Glutamatergic neuron (in vitro differentiated cells): ENCODE data around the gene PPP1R14C. TPM values are rescaled to one million over a fixed set of nuclear protein-coding genes. Genes with fewer than 3 reads are reported as not detected.

Source experiments
- DNase-seq: peaks from one replicate; pipeline ENCODE4 v3.0.0; 2022
- H3K27ac Mint-ChIP-seq: one replicate; pipeline ENCODE4 v1.8.0; 2020; ENCODE audit warnings: mild to moderate bottlenecking, mixed read lengths, inconsistent platforms; ENCODE audit not compliant: unreplicated experiment
- H3K27me3 Mint-ChIP-seq: one replicate; pipeline ENCODE4 v1.8.0; 2020; ENCODE audit warnings: mild to moderate bottlenecking, moderate library complexity, mixed read lengths, inconsistent platforms; ENCODE audit not compliant: unreplicated experiment
- H3K36me3 Mint-ChIP-seq: one replicate; pipeline ENCODE4 v1.8.0; 2020; ENCODE audit warnings: mild to moderate bottlenecking, mixed read lengths, inconsistent platforms; ENCODE audit not compliant: unreplicated experiment
- H3K4me1 Mint-ChIP-seq: one replicate; pipeline ENCODE4 v1.8.0; 2020; ENCODE audit warnings: mild to moderate bottlenecking, low read depth, mixed read lengths, inconsistent platforms; ENCODE audit not compliant: unreplicated experiment
- H3K4me3 Mint-ChIP-seq: one replicate; pipeline ENCODE4 v1.8.0; 2020; ENCODE audit warnings: mild to moderate bottlenecking, mixed read lengths, inconsistent platforms; ENCODE audit not compliant: unreplicated experiment
- H3K9me3 Mint-ChIP-seq: one replicate; pipeline ENCODE4 v1.8.0; 2020; ENCODE audit warnings: mild to moderate bottlenecking, moderate library complexity, mixed read lengths, inconsistent platforms; ENCODE audit not compliant: unreplicated experiment
- total RNA-seq: library from RNA; stranded (reverse); fragmentation: NEBNext Ultra II Directional; extraction: Animal tissue kit (Norgen Biotek cat#: 25700); gene quantifications from one replicate; pipeline ENCODE4 v1.2.1, GENCODE V29; 2021; ENCODE audit not compliant: unreplicated experiment
- TF ChIP-seq, protein P1 (sequence below): fragments of 200-600 bp; sonication (generic); IDR thresholded peaks from one replicate; pipeline ENCODE4 v1.5.0; 2021; ENCODE audit not compliant: partially characterized antibody, unreplicated experiment

The PPP1R14C gene
- total RNA-seq, 1 donor from 2014 or later = 4.1 TPM

DNA sequence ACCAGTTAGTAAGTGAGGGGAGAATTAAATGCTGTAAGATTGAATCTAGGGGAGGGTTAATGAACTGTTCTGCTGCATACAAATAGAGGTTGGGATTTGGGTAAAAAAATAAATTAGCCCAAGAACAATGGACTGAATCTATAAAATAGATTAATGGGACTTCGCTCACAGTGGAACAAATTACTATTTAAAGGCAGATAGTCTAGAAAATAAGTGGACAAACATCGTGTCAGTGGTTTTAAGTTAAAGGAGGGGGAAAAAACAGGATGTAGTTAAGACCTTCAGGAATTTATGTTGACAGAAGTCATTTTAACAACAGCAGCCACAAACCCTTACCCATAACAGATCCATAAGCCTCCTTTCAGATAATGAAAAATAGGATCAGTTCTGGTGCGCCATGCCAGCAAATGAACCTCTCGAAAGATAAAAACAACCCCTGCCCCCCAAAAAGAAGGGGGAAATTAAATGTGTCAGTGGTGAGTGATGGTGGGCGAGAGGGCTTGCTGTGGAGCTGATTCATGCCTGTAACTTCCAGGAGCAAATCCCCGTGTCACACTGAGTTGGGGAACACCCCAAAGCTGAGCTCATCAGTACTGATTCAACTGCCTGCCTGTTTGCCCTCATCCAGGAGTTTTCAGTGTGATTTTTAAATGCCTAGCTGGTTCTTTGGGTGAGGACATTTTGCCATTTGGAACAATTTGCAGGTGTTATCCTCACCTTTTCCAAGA is 86.8 kb downstream of the PPP1R14C start:
- no peak overlapping the region for H3K27ac Mint-ChIP-seq
- no peaks in the 10 kb centered on the region for H3K36me3 Mint-ChIP-seq
- TF ChIP-seq, protein P1, sequence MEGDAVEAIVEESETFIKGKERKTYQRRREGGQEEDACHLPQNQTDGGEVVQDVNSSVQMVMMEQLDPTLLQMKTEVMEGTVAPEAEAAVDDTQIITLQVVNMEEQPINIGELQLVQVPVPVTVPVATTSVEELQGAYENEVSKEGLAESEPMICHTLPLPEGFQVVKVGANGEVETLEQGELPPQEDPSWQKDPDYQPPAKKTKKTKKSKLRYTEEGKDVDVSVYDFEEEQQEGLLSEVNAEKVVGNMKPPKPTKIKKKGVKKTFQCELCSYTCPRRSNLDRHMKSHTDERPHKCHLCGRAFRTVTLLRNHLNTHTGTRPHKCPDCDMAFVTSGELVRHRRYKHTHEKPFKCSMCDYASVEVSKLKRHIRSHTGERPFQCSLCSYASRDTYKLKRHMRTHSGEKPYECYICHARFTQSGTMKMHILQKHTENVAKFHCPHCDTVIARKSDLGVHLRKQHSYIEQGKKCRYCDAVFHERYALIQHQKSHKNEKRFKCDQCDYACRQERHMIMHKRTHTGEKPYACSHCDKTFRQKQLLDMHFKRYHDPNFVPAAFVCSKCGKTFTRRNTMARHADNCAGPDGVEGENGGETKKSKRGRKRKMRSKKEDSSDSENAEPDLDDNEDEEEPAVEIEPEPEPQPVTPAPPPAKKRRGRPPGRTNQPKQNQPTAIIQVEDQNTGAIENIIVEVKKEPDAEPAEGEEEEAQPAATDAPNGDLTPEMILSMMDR = no peak
- peaks cover 2% of the 10 kb centered on the region for H3K9me3 Mint-ChIP-seq
- no peak for DNase-seq
- peaks cover 2% of the 10 kb centered on the region for H3K4me1 Mint-ChIP-seq
- peaks cover 5% of the 10 kb centered on the region for H3K27me3 Mint-ChIP-seq
- no peak overlapping the region for H3K4me3 Mint-ChIP-seq

- H3K27me3 Mint-ChIP-seq = peaks cover 6% of the 10 kb centered on the region
These were observed 87.3 kb downstream of the PPP1R14C start for GRCh38 chr6:150230164-150230561.

GRCh38 chr6:150230832-150231524 is 88.1 kb downstream of the PPP1R14C start:
- Mint-ChIP-seq H3K36me3 (no peaks in the 10 kb centered on the region), H3K27me3 (peaks cover 6% of the 10 kb centered on the region), H3K4me1 (peaks cover 2% of the 10 kb centered on the region), H3K27ac (no peak overlapping the region), H3K9me3 (peaks cover 3% of the 10 kb centered on the region), H3K4me3 (no peak overlapping the region)
- DNase-seq = no peak
- TF ChIP-seq, protein P1 = no peak

More at GRCh38 chr6:150230164-150230561, 87.3 kb downstream of the PPP1R14C start:
- Mint-ChIP-seq H3K9me3 (peaks cover 3% of the 10 kb centered on the region), H3K4me1 (peaks cover 2% of the 10 kb centered on the region), H3K36me3 (no peaks in the 10 kb centered on the region), H3K4me3 (no peak overlapping the region), H3K27ac (no peak overlapping the region)
- TF ChIP-seq, protein P1 = no peak
- DNase-seq = no peak

DNA sequence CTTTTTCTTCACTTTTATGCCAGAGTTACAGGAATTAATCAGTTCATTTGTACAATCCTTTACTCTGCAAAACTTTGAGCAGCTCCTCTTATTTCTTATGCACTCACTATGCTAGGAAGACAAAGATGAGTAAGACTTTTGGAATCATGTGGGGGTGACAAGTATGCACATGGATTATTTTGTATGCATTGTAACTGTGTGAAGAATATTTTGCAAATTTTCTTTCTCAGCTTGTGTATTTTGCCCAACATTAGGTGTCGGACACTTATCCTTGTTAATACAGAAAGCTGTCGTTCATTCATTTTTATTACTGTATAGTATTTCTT is 88.6 kb downstream of the PPP1R14C start:
- TF ChIP-seq, protein P1 = no peak
- DNase-seq = no peak
- Mint-ChIP-seq H3K4me3 (no peak overlapping the region), H3K36me3 (no peaks in the 10 kb centered on the region), H3K9me3 (peaks cover 3% of the 10 kb centered on the region), H3K4me1 (peaks cover 2% of the 10 kb centered on the region), H3K27ac (no peak overlapping the region), H3K27me3 (peaks cover 8% of the 10 kb centered on the region)

DNA sequence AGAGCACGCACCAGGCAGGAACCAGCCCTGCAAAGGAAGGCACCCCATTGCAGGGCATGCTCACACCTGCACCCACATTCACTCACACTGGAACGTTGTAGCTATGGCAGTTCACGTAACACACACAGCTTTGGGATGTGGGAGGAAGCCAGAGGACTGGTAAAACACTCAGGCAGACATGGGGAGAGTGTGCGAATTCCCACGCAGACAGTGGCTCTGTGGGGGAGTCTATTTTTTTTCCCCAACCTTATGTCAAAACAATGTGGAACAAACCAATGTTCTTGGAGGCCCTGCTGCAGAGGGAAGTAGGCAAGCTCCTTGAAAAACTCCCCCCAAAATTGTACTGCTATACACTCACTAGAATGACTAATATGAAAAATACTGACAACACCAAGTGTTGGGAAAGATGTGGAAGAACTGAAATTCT is 91.0 kb downstream of the PPP1R14C start:
- H3K27me3 Mint-ChIP-seq = peaks cover 11% of the 10 kb centered on the region

More for the DNA sequence above, 91.0 kb downstream of the PPP1R14C start:
- Mint-ChIP-seq H3K27ac (no peak overlapping the region), H3K36me3 (peaks cover 3% of the 10 kb centered on the region), H3K4me1 (peaks cover 2% of the 10 kb centered on the region), H3K4me3 (no peak overlapping the region), H3K9me3 (peaks cover 7% of the 10 kb centered on the region)
- no peak for DNase-seq
- TF ChIP-seq, protein P1 = no peak
